Measurements from ENCODE around the gene DNAJB8.

DNAJB8 gene

DNA sequence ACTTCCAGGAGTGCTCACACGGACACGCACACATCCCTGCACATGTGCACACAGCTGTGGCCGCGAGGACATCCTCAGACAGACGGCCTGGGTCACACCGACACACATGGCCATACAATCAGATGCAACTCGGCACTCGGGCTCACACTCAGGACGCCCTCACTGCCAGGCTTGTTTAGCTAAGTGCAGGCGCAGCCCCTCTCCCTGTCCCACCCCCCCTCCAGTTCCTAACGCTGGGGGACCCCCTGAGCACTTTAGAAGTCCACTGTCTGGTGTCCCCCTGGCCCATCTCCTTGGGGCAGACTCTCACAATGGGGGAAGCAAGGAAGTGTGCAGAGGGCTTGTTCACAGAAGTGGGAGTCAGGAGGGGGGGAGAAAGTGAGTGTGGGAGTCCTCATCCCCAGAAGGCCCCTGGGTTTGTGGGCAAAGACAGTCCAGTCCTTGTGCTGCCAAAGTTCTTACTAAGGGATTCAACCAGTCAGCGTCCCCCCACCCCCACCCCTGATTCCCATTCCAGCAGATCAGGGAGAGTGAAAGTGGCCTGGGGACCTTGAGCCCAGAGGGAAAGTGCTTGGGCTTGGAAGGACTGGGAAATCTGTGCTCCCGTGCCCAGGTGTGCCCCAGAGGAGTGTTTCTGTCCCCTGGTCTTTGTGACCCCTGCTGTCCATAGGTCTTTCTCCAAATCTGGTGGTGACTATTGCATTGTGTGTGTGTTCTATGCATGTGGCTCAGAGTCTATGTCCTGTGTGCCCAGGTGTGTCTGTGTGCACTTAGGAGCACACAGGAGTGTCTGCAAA is 27.1 kb upstream of the DNAJB8 start:
- no peak for DNase-seq

DNA sequence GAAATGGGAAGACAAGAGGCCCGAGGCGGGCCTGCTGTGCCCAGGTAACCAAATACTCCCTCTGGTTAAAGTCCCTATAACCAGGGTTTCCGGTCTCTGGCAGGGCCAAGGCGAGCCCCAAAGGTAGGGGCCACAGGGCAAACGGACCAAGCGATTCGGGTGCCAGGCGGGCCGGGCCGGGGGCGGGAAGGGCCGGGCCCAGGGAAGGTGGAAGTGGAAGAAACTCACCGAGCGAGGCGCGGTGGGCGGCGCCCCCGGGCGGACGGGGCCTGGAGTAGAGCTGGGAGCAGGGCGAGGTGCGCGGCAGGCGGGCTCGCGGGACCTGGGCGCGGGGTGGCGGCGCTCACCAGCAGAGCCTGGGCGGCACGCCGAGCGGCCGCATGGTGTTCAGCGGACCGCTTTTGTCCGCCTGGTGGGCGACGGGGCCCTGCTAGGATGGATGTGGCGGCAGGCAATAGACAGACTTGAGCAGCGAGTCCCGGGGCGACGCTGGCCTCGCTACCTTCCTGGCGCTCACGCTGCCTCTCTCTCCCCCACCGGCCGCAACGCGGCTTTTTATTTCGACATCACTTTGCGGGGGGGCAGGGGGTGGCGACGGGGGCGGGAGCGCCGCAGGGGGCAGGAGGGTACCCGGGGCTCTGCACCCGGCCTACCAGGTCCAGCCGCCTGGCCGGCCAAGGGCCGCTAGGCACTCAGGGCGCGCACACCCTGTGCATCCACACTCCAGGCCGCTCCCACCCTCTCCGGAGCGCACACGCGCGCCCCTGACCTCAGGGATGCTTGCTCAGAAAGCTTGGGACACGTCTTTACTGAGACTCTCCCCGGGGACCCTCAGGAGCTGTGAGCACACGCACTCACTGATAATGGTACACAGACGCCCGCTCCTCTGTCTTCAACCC is 26.2 kb upstream of the DNAJB8 start, which contains the start of gene GATA2:
TSS of gene GATA2 (minus strand) at position 531 of the 899 bp plus-strand sequence. CDS start 6,170 bp downstream, outside the sequence.
- DNase-seq = peak; percentile 51

DNA sequence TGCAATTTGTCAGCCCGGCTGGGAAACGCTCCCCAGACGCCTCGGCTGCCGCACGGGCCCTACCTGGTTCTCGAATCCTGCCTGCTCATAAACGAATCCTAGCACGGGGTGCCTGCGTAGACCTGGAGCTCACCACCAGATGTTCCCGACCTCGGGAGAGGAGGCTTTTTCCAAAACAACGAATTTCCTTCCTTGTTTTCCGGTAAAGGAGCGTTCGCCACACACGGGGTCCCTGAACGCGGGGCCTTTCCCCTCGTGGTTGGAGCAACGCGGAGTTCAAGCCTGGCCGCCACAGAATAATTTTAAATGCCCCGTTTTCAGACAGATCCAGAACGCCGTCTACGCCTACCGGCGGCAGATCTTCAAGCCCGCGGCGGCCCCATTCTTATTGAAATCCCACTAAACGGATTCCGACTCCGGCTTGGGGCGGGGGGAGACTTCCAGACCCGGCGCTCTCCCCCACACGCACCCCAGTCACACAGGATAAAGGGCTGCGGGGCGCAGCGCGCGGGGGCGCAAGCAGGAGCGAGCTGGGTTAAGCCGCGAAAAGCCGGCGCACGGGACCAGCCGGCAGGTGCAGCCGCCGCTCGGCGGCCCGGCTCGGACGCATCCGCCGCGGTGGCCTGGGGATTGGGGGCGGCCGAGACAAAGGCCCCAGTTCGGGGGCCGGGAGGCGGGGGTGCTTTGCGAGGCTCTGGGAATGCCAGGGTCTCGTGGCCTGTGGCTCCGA is 25.4 kb upstream of the DNAJB8 start:
- DNase-seq = peak; percentile 83

DNA sequence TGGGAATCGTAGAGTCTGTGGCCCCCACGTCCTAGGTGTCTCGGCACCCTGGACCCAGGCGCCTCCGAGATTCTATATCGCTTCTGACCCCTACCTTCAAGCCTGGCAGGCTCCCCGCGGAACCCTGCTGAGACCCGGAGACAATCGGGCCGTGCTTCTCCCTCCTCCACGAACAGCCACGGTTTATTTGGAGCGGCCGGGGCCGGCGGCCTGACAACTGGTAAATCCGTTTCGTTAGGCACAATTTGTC is 24.9 kb upstream of the DNAJB8 start:
- peak; percentile 83 for DNase-seq

DNA sequence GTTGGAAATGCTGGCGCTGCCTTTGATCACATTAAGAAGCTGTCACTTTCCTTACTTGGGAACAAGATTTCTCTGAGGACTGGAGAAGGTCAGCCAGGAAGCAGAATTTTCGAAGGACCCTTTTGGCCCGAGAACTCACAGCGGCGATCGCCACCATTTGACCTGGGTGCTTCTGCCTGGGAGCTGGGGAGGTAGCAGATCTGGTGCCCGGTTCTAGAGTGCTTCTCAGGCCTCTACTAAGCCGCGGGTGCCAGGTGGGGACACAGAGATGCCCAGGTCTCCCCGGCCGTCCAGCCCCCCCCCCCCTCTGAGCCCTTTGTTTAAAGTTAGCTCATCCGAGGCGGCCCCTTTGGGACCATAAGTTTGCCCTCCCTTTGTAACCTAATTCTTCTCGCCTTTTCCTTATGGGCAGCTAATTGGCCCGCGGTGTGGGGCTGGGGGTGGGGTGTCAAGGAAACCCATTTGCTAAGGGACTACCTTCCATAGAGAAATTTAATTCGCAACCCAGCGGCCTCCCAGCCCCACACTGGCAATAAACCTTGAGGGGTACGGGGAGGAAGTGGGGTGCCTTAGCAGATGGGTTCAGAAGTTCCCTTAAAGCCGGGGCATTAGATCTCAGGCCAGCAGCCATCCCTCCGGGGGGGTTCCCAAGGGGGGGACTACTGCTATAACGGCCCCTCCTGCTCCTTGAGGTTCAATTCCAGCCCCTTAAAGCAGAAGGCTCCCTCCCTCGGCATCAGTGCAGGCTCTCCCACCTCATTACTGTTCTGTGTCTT is 24.4 kb upstream of the DNAJB8 start:
- DNase-seq = peak; percentile 82

DNA sequence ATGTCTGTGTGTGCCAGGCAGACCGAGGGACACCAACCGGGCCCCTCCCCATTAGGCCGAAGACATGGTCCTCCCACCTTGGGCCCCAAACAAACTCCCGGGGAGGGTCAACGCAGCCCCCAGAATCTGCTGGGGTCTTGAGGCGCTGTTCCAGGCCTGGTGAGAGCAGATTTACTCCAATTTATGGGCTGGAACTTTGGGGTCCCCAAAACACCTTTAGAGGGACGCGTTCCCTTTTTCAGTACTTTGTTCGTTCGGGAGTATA is 23.9 kb upstream of the DNAJB8 start:
- DNase-seq = no peak

DNA sequence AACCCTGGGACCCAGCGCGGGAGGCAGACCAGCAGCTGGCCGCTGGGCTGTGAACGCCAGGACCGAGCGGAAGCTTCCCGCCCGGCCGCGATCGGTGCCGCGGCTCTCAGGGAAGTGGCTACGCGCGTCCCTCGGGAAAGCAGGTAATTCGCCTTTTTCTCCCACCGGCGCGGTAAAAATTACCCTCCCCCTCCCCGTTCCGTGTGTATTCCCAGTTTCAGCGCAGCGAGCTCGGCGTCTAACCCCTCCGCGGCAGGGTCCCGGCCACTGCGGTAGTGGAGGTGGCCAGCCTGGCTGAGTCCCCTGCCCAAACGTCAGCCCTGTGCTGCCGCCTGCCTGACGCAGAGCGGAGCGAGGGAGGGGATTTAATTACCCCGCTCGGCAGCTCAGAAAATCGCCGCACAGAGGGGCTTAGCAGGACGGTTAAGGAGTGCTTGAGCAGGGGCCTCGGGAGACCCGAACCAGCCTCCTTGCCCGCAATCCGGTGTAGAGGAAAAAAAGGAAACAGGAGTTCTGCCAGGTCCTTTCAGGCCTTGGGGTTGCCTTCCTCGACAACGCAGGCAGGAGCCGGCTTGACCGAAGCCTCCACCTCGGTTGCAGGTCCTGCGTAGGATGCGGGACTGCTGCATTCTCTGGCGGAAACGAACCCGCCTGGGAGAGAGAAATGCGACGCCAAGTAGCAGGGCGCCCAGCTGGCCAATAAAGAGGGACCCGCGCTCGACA is 23.4 kb upstream of the DNAJB8 start:
- peak; percentile 89 for DNase-seq

DNA sequence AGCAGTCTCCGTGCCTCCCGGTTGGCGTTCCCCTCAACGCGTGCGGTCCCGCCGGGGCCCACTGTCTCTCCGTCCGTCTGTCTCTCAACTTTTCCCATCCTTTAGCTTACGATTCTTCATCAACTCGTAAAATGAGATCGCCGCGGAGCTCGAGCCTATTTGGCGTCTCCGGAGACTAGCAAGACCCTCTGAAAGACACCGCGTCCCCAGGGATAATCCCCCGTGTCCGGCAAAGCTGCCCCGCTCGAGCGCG is 22.9 kb upstream of the DNAJB8 start:
- peak; percentile 74 for DNase-seq

DNA sequence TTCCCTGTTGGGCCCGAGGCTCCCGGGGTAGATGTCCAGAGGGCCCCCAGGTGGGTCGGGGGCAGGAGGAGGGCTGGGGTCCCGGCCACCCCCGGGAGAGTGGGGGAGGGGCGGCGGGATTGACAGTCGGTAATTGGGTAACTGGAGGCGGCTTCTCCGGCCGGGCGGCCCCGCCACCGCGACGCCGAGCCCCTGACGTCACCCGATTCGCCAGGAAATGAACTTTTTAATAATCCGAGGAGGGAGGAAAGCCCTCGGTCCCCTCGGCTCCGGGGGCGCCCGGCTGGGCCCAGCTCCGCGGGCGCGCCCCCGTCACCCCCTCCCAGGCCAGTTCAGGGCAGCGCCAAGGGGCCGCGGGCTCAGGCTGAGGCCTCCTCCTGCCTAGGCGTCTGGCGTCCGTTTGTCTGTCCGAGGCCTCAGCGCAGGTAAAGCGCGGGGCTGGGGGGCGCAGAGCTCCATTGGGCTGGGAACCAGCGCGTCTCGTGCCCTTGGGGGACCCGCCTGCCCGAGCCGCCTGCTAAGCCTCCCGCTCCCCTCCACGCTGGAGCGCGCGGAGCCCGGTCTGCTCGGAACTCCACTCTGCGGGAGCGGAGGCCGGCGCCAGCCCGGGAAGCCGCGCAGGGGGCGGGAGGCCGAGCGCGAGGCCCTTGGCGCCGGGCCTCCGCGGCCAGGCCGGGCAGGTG is 22.4 kb upstream of the DNAJB8 start:
- peak; percentile 85 for DNase-seq

DNA sequence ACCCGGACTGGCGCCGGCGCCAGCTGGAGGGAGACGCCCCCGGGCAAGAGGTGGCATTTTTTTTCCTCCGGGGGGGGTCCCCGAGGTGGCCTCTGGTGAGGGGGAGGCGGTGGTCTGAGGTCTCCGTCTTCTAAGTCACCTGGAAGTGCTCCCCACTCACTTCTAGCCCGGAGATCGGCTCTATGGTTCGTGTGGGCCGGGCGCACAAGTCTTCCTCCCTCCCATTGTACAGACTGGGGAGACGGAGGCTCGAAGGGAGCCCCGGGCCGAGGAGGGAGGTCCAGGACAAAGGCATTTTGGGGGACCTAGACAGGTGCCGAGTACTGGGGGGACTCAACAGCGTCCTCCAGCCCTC is 21.9 kb upstream of the DNAJB8 start:
- peak; percentile 84 for DNase-seq

DNA sequence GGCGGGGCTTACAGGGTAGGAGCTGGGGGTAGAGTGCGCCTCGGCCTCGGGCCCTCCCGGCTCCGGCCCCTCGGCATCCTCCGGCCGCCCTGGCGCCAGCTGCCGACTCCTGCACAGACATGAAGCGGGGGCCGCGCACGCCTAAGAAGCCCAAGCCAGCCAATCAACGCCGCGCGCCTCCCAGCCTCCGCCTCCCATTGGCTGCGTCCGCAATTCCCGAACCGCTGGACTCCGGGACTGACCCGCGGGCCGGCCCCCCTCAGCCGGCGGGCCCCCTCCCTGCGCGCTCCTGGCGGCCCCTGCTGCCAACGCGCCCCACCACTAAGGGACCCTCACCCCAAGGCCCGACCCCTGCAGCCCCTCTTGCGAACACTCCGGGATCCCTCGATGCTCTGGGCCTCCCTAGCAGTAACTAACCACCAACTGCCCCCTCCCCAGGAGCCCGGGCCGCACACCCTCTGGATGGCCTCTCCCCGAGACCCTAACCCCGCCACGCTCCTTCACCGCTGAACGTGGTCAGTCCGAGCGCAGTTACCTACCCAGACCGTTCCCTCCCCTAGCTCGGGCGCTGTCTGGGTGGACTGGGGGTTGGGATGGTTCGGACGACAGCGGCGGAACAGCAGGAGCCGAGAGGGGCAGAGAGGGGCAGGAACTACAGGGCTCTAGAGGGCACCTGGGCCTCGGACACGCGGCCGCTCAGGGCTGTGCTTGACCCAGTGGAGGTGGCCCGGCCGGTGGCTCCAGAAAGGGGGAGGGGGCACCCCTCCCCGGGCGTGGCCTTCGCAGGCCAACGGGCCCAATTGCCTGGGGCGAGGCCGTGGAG is 21.3 kb upstream of the DNAJB8 start:
- DNase-seq = peak; percentile 96

DNA sequence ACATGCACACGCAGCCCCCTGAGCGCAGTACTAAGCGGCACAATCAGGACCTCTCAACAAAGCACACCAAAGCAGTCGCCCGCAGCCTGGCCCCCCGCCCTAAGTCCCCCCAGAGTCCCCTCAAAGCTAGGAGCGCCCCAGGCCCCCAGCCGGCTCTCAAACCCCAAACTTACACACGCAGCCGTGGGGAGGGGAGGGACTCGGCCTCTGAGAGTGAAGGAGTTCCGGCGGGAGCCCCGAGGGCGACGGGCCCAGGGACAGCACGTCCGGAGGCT is 20.8 kb upstream of the DNAJB8 start:
- no peak for DNase-seq

DNA sequence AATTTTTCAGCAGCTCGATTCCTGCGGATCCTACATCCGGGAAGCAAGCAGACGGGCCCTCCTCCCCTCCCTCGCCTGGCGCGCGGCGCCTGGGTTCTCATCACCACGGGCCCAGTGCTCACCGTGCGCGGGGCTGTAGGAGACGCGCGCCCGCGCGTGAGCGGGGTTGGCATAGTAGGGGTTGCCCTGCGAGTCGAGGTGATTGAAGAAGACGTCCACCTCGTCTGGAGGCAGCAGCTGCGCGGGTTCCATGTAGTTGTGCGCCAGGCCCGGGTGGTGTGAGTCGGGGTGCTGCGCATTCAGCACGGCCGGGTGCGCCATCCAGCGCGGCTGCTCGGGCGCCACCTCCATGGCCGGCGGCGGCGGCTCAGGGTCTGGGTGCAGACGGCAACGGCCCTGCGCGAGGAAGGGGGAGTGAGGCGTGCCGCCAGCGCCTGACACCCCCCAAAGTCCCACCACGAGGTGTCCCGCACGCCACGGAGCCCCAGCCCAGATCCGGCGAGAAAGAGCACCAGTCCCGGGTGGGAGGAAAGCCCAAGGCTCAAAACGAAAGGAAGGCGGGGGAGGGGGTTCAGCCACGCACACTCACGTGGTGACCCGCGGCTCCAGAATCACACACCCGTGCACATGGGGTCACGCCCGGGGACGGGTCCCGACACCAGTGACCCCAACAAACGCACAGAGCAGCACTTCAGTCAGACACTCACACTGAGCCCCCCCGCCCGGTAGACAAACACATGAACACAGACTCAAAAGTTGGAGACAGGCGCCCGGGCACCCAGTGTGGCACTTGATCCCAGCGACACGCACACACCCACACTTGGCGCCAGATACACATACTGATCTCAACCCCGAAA is 20.2 kb upstream of the DNAJB8 start:
- DNase-seq = peak; percentile 51

DNA sequence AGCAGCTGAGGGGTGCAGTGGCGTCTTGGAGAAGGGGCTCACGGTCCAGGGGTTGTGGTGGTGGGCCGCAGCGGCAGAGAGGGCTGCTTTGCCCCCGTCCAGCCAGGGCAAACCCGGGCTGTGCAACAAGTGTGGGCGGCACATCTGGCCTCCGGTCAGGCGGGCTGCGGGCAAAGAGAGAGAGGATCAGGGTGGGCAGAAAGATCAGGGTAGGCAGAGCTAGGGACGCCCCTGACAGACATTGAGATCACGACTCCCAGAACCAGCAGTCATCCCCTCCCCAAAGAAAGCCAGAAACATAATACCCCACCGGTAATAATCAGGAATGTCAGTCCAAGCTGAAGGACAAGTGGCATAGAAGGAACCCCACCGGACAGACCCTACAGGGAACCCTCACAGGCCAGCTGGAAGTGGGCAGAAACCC is 19.5 kb upstream of the DNAJB8 start:
- peak; percentile 43 for DNase-seq

DNA sequence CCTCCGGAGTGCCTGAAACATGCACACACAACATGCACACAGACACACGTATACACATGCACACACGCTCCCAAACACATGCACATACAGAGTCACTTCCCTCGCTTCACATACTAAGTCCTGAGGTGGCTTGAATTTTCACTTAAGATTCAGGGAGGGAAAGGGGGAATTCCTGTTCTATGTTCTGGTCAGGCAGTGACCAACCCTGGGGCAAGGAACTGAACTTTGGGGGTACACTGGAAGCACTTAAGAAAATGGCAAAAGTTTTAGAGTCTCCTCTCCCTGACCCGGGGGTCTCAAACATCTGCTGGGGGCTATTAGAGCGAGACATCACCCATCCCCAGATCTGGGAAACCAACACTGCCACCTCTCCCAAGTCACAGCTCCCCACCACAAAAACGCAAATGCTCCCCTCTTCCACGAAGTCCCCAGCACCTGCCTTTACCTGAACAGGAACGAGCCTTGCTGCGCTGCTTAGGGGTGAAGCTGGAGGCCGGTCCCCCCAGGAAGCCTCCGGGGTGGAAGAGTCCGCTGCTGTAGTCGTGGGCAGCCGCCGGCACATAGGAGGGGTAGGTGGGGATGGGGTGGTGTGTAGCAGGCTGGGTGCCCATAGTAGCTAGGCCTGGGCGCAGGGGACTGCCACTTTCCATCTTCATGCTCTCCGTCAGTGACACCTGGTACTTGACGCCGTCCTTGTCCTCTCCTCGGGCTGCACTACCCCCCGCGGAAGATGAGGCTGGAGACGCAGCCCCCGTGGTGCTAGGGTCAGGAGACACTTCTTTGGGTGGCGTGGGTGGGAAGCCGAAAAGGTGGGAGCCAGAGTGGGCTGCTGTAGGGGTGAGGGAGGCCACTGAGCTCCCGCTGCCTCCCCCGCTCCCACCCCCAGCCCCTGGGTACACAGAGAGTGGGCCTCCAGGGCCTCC is 18.9 kb upstream of the DNAJB8 start:
- no peak for DNase-seq

DNA sequence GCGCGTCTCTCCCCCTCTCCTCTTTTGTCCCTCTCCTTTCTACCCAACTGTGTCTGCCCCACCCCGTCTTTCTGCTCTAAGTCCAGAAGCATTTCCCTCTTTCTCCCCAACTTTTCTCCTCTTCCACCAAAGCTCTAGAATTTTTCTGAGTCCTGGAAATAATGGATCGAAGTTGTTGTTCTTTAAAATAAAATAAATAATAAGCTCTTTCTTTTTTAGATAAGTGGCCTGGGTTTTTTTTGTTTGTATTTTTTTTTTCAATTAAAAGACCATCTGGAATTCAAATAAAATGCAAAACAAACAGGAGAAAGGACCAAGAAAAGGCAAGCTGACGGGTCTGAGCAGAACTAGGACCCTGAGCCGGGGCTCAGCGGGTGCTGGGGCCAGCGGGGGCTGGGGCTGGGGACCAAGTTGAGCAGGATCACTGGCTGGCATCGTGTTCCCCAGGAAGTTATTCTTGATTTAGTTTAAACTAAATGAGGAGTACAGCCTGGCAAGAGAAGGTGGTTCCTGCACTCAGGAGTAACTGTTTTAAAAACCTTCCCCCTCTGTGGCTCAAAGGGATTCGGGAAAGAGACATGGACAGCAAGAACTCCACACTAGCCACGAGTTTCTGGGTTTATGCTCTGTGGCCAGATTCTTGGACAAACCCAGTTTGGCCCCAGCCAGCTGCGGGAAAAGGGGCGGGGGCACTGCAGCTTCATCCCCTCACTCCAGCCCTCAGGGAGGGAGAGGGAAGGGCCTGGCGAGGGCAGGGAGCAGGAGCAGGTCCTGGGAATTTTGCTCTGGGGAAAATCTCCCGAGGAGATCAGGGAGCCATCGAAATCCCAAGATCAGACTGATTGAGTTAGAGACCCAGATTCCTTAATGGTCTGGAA is 18.0 kb upstream of the DNAJB8 start:
- DNase-seq = peak; percentile 66

DNA sequence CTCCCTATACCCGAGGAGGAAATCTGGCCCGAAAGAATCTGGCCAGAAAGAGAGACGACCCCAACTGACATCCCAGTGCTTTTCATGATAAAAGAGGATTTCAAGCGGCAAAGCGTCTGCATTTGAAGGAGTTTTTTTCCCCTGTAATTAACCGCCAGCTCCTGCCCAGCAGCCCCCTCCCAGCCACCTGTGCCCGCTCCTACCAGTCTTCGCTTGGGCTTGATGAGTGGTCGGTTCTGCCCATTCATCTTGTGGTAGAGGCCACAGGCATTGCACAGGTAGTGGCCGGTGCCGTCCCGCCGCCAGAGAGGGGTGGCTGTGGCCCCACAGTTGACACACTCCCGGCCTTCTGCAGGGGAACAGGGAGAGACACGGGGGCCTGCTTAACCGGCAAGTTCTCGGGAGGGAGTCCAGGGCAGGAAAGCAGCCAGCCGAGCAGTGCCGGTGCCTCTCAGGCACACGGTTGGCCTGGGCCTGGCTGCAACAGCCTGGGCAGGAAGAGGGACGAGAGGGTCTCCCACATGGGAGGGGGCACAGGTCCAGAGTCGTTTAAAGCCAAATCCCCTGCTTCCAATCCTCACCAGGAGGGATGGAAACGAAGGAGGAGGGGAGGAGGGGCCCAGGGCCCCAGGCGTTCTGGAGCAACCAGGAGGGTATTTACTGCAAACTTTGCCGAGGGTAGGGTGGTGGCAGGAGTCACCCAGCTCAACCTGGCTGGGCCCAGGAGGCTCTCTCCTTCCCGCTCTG is 17.1 kb upstream of the DNAJB8 start:
- DNase-seq = peak; percentile 34
